ENCODE data around the gene DCD. TPM values are rescaled to one million over a fixed set of nuclear protein-coding genes. Genes with fewer than 3 reads are reported as not detected.
A peak's percentile ranks its signal among the peaks of the same experiment; 100 is the strongest.

Gene DCD
- total RNA-seq: not detected

GRCh38 chr12:54648265-54648664 lies at the start of gene DCD:
Gene DCD, minus strand, starts transcription at chr12:54648365. Its CDS starts 62 bp downstream, at chr12:54648303.
- no peak for ATAC-seq (replicated peaks in 6 of 8)
- in situ Hi-C loops (cut with MboI; ENCODE audit: low pct_unique_long_range_greater_than_20kb in 2 of 9, low sequenced_read_pairs in 9 of 9, unreplicated experiment in 9 of 9): no loop called here
- Histone ChIP-seq H3K27ac (no peak within 1 kb of the TSS), H3K4me1 (replicated peaks in 1 of 2) (no peaks in the 10 kb centered on the region), H3K4me3 (no peak within 1 kb of the TSS)
- WGBS, 10 experiments: 14 to 84% (median 23%) methylated on average over 1 to 2 of the region's 2 CpGs; no CpG with 5 or more reads in 7 of the 10 experiments

GRCh38 chr12:54697851-54698250 lies 49.7 kb upstream of the DCD start:
- ATAC-seq (replicated peaks in 6 of 8): no peak

GRCh38 chr12:54692353-54692752 lies 44.2 kb upstream of the DCD start:
- in situ Hi-C loops (cut with MboI; ENCODE audit: low pct_unique_long_range_greater_than_20kb in 2 of 9, low sequenced_read_pairs in 9 of 9, unreplicated experiment in 9 of 9): no loop called here
- WGBS, 10 experiments: 0 to 100% (median 63%) methylated on average over 1 to 2 of the region's 2 CpGs; no CpG with 5 or more reads in 1 of the 10 experiments

More at GRCh38 chr12:54697851-54698250, 49.7 kb upstream of the DCD start:
- WGBS, 10 experiments: 0 to 80% (median 20%) methylated on average over 1 of the region's 1 CpG; no CpG with 5 or more reads in 3 of the 10 experiments
- Histone ChIP-seq H3K4me3 (no peak overlapping the region), H3K27ac (no peak overlapping the region), H3K4me1 (replicated peaks in 1 of 2) (no peaks in the 10 kb centered on the region)
- in situ Hi-C loops (cut with MboI; ENCODE audit: low pct_unique_long_range_greater_than_20kb in 2 of 9, low sequenced_read_pairs in 9 of 9, unreplicated experiment in 9 of 9): no loop called here

GRCh38 chr12:54689984-54690383 lies 41.8 kb upstream of the DCD start:
- WGBS, 10 experiments: 0 to 93% (median 57%) methylated on average over 1 to 2 of the region's 2 CpGs; no CpG with 5 or more reads in 2 of the 10 experiments
- Histone ChIP-seq H3K4me3 (no peak overlapping the region), H3K4me1 (replicated peaks in 1 of 2) (no peaks in the 10 kb centered on the region), H3K27ac (no peak overlapping the region)
- in situ Hi-C loops (cut with MboI; ENCODE audit: low pct_unique_long_range_greater_than_20kb in 2 of 9, low sequenced_read_pairs in 9 of 9, unreplicated experiment in 9 of 9): no loop called here
- ATAC-seq (replicated peaks in 6 of 8): peak in 3 of 8 experiments; percentile 54 to 60 (median 58)

More at GRCh38 chr12:54692353-54692752, 44.2 kb upstream of the DCD start:
- no peak overlapping the region for H3K4me3 ChIP-seq
- ATAC-seq (replicated peaks in 6 of 8): no peak
- H3K4me1 ChIP-seq (replicated peaks in 1 of 2): no peaks in the 10 kb centered on the region
- no peak overlapping the region for H3K27ac ChIP-seq

GRCh38 chr12:54689034-54689372 lies 40.8 kb upstream of the DCD start:
- Histone ChIP-seq H3K4me3 (no peak overlapping the region), H3K4me1 (replicated peaks in 1 of 2) (peaks cover 0 to 2% of the 10 kb centered on the region in 2 donors), H3K27ac (no peak overlapping the region)
- ATAC-seq (replicated peaks in 6 of 8): no peak
- WGBS, 10 experiments: 43 to 96% (median 60%) methylated on average over 2 to 6 of the region's 8 CpGs; no CpG with 5 or more reads in 1 of the 10 experiments
- in situ Hi-C loops (cut with MboI; ENCODE audit: low pct_unique_long_range_greater_than_20kb in 2 of 9, low sequenced_read_pairs in 9 of 9, unreplicated experiment in 9 of 9): no loop called here

- in situ Hi-C loops (cut with MboI; ENCODE audit: low pct_unique_long_range_greater_than_20kb in 2 of 9, low sequenced_read_pairs in 9 of 9, unreplicated experiment in 9 of 9): no loop called here
- peaks cover 0 to 7% of the 10 kb centered on the region in 2 donors for H3K4me1 ChIP-seq (replicated peaks in 1 of 2)
- ATAC-seq (replicated peaks in 6 of 8): no peak
- WGBS, 10 experiments: 0 to 100% (median 81%) methylated on average over 1 to 3 of the region's 5 CpGs
- H3K4me3 ChIP-seq: no peak overlapping the region
- H3K27ac ChIP-seq: no peak overlapping the region
Measured at GRCh38 chr12:54688309-54689033, 40.3 kb upstream of the DCD start.

GRCh38 chr12:54684636-54685630 lies 36.8 kb upstream of the DCD start:
- WGBS, 10 experiments: 17 to 100% (median 66%) methylated on average over 1 to 11 of the region's 12 CpGs; no CpG with 5 or more reads in 1 of the 10 experiments
- ATAC-seq (replicated peaks in 6 of 8): peak in 1 of 8 experiments; percentile 10
- H3K4me3 ChIP-seq: no peak overlapping the region
- peaks cover 0 to 11% of the 10 kb centered on the region in 2 donors for H3K4me1 ChIP-seq (replicated peaks in 1 of 2)
- in situ Hi-C loops (cut with MboI; ENCODE audit: low pct_unique_long_range_greater_than_20kb in 2 of 9, low sequenced_read_pairs in 9 of 9, unreplicated experiment in 9 of 9): no loop called here
- H3K27ac ChIP-seq: no peak overlapping the region

GRCh38 chr12:54683398-54683797 lies 35.2 kb upstream of the DCD start:
- in situ Hi-C loops (cut with MboI; ENCODE audit: low pct_unique_long_range_greater_than_20kb in 2 of 9, low sequenced_read_pairs in 9 of 9, unreplicated experiment in 9 of 9): no loop called here
- 0 to 60% (median 23%) methylated on average over 2 of the region's 2 CpGs; no CpG with 5 or more reads in 2 of the 10 experiments for WGBS, 10 experiments

GRCh38 chr12:54682674-54683073 lies 34.5 kb upstream of the DCD start:
- no peak for ATAC-seq (replicated peaks in 6 of 8)
- Histone ChIP-seq H3K4me3 (no peak overlapping the region), H3K4me1 (replicated peaks in 1 of 2) (peaks cover 0 to 11% of the 10 kb centered on the region in 2 donors), H3K27ac (no peak overlapping the region)
- WGBS, 10 experiments: 0% methylated on average over 1 of the region's 1 CpG; no CpG with 5 or more reads in 8 of the 10 experiments
- in situ Hi-C loops (cut with MboI; ENCODE audit: low pct_unique_long_range_greater_than_20kb in 2 of 9, low sequenced_read_pairs in 9 of 9, unreplicated experiment in 9 of 9): no loop called here

More at GRCh38 chr12:54683398-54683797, 35.2 kb upstream of the DCD start:
- Histone ChIP-seq H3K4me3 (no peak overlapping the region), H3K4me1 (replicated peaks in 1 of 2) (peaks cover 0 to 11% of the 10 kb centered on the region in 2 donors), H3K27ac (no peak overlapping the region)
- peak in 2 of 8 experiments; percentile 21 to 23 for ATAC-seq (replicated peaks in 6 of 8)

GRCh38 chr12:54680374-54680773 lies 32.2 kb upstream of the DCD start:
- in situ Hi-C loops (cut with MboI; ENCODE audit: low pct_unique_long_range_greater_than_20kb in 2 of 9, low sequenced_read_pairs in 9 of 9, unreplicated experiment in 9 of 9): no loop called here
- Histone ChIP-seq H3K4me3 (no peak overlapping the region), H3K4me1 (replicated peaks in 1 of 2) (peaks cover 0 to 11% of the 10 kb centered on the region in 2 donors), H3K27ac (no peak overlapping the region)
- 0 to 86% (median 38%) methylated on average over 1 to 2 of the region's 3 CpGs; no CpG with 5 or more reads in 4 of the 10 experiments for WGBS, 10 experiments
- ATAC-seq (replicated peaks in 6 of 8): peak in 1 of 8 experiments; percentile 54

GRCh38 chr12:54678131-54678530 lies 30.0 kb upstream of the DCD start:
- Histone ChIP-seq H3K4me3 (no peak overlapping the region), H3K4me1 (replicated peaks in 1 of 2) (peaks cover 0 to under 1% of the 10 kb centered on the region in 2 donors), H3K27ac (no peak overlapping the region)
- WGBS, 10 experiments: 7 to 100% (median 87%) methylated on average over 1 to 4 of the region's 5 CpGs
- no peak for ATAC-seq (replicated peaks in 6 of 8)
- in situ Hi-C loops (cut with MboI; ENCODE audit: low pct_unique_long_range_greater_than_20kb in 2 of 9, low sequenced_read_pairs in 9 of 9, unreplicated experiment in 9 of 9): no loop called here

- H3K4me1 ChIP-seq (replicated peaks in 1 of 2): no peaks in the 10 kb centered on the region
- no peak overlapping the region for H3K4me3 ChIP-seq
- no peak overlapping the region for H3K27ac ChIP-seq
- WGBS, 10 experiments: 29 to 100% (median 69%) methylated on average over 3 to 5 of the region's 5 CpGs; no CpG with 5 or more reads in 4 of the 10 experiments
- in situ Hi-C loops (cut with MboI; ENCODE audit: low pct_unique_long_range_greater_than_20kb in 2 of 9, low sequenced_read_pairs in 9 of 9, unreplicated experiment in 9 of 9): no loop called here
- no peak for ATAC-seq (replicated peaks in 6 of 8)
Measured at GRCh38 chr12:54667945-54668344, 19.8 kb upstream of the DCD start.

- Histone ChIP-seq H3K4me1 (replicated peaks in 1 of 2) (no peaks in the 10 kb centered on the region), H3K4me3 (no peak overlapping the region), H3K27ac (no peak overlapping the region)
- 0 to 87% (median 55%) methylated on average over 1 to 3 of the region's 3 CpGs; no CpG with 5 or more reads in 2 of the 10 experiments for WGBS, 10 experiments
- in situ Hi-C loops (cut with MboI; ENCODE audit: low pct_unique_long_range_greater_than_20kb in 2 of 9, low sequenced_read_pairs in 9 of 9, unreplicated experiment in 9 of 9): no loop called here
- ATAC-seq (replicated peaks in 6 of 8): no peak
Measured at GRCh38 chr12:54666008-54666407, 17.8 kb upstream of the DCD start.

Data from motor neuron (in vitro differentiated cells).